Mesenchymal stem cell (in vitro differentiated cells and primary cell): ENCODE measurements around the gene IGFBP2.
A peak's percentile ranks its signal among the peaks of the same experiment; 100 is the strongest.

ENCODE experiments used
- DNase-seq: peaks from one replicate; pipeline ENCODE4 v3.0.0-alpha.2; 2013
- H2AFZ ChIP-seq: one replicate; pipeline ENCODE4 v1.6.1; 2013; ENCODE audit warnings: low read depth, mild to moderate bottlenecking, control low read depth, inconsistent platforms, low read length, moderate library complexity
- H2AK5ac ChIP-seq: 2 replicates; pipeline ENCODE4 v1.6.1; 2013; ENCODE audit warnings: low read length, moderate library complexity, mild to moderate bottlenecking, inconsistent platforms; ENCODE audit not compliant: severe bottlenecking
- H2BK120ac ChIP-seq: one replicate; pipeline ENCODE4 v1.6.1; 2013; ENCODE audit warnings: low read depth, mild to moderate bottlenecking, inconsistent platforms, low read length, moderate library complexity
- H2BK12ac ChIP-seq, 2 experiments: one replicate each; pipeline ENCODE4 v1.6.1; 2013; ENCODE audit warnings: inconsistent platforms in 2 of 2, low read length in 2 of 2, mild to moderate bottlenecking in 2 of 2, moderate library complexity in 2 of 2, control low read depth in 1 of 2
- H2BK15ac ChIP-seq: one replicate; pipeline ENCODE4 v1.6.1; 2013; ENCODE audit warnings: mild to moderate bottlenecking, low read depth, inconsistent platforms; ENCODE audit not compliant: poor library complexity, severe bottlenecking
- H2BK5ac ChIP-seq: 2 replicates; pipeline ENCODE4 v1.6.1; 2013; ENCODE audit warnings: low read depth, mild to moderate bottlenecking, low read length, control low read depth, inconsistent platforms; ENCODE audit not compliant: poor library complexity, severe bottlenecking
- H3K14ac ChIP-seq, 2 experiments: one replicate each; pipeline ENCODE4 v1.6.1; 2013; ENCODE audit warnings: inconsistent platforms in 2 of 2, low read length in 2 of 2, control low read depth in 1 of 2, mild to moderate bottlenecking in 1 of 2, moderate library complexity in 1 of 2
- H3K18ac ChIP-seq, 2 experiments: one replicate each; pipeline ENCODE4 v1.6.1; 2013; ENCODE audit warnings: inconsistent platforms in 2 of 2, low read length in 2 of 2, control low read depth in 1 of 2, low read depth in 1 of 2, mild to moderate bottlenecking in 1 of 2
- H3K23ac ChIP-seq, 2 experiments: one replicate each; pipeline ENCODE4 v1.6.1; 2013; ENCODE audit warnings: inconsistent platforms in 2 of 2, low read length in 2 of 2, mild to moderate bottlenecking in 2 of 2, moderate library complexity in 2 of 2, control low read depth in 1 of 2
- H3K27ac ChIP-seq: 2 replicates; pipeline ENCODE4 v1.5.1; 2013; ENCODE audit warnings: mild to moderate bottlenecking, moderate library complexity, low read length, control low read depth, inconsistent platforms; ENCODE audit not compliant: poor library complexity, severe bottlenecking
- H3K27me3 ChIP-seq, 2 experiments: 2 replicates each; pipeline versions ENCODE4 v1.6.1 to v1.7.0; 2013; ENCODE audit warnings: low read length in 2 of 2, mild to moderate bottlenecking in 2 of 2, moderate library complexity in 2 of 2, control low read depth in 1 of 2, inconsistent platforms in 1 of 2; ENCODE audit not compliant: control insufficient read depth in 1 of 2, insufficient read depth in 1 of 2
- H3K36me3 ChIP-seq, 2 experiments: 2 replicates each; pipeline versions ENCODE4 v1.6.1 to v1.7.0; 2013; ENCODE audit warnings: low read length in 2 of 2, control low read depth in 1 of 2, inconsistent platforms in 1 of 2, low read depth in 1 of 2, mild to moderate bottlenecking in 1 of 2; ENCODE audit not compliant: insufficient read depth in 2 of 2, control insufficient read depth in 1 of 2
- H3K4ac ChIP-seq, 2 experiments: one replicate each; pipeline ENCODE4 v1.6.1; 2013; ENCODE audit warnings: inconsistent platforms in 2 of 2, low read length in 2 of 2, mild to moderate bottlenecking in 2 of 2, moderate library complexity in 2 of 2, control low read depth in 1 of 2, low read depth in 1 of 2
- H3K4me1 ChIP-seq: 2 replicates; pipeline ENCODE4 v1.6.1; 2013; ENCODE audit warnings: low read depth, low read length, control low read depth; ENCODE audit not compliant: control insufficient read depth, insufficient read depth
- H3K4me2 ChIP-seq: 2 replicates; pipeline ENCODE4 v1.6.1; 2013; ENCODE audit warnings: low read length, mild to moderate bottlenecking, inconsistent platforms; ENCODE audit not compliant: poor library complexity, severe bottlenecking
- H3K4me3 ChIP-seq, 2 experiments: 2 replicates each; pipeline versions ENCODE4 v1.5.1 to v1.7.0; 2013; ENCODE audit warnings: low read length in 2 of 2, mild to moderate bottlenecking in 2 of 2, control low read depth in 1 of 2, low read depth in 1 of 2; ENCODE audit not compliant: insufficient read depth in 1 of 2
- H3K79me1 ChIP-seq: replicated peaks from 2 replicates; pipeline ENCODE4 v1.6.1; 2013; ENCODE audit warnings: mild to moderate bottlenecking, control low read depth, low read length, inconsistent platforms; ENCODE audit not compliant: poor library complexity, severe bottlenecking
- H3K9ac ChIP-seq: 2 replicates; pipeline ENCODE4 v1.7.0; 2013; ENCODE audit warnings: mild to moderate bottlenecking, low read length, moderate library complexity
- H3K9me3 ChIP-seq: 2 replicates; pipeline ENCODE4 v1.7.0; 2013; ENCODE audit warnings: mild to moderate bottlenecking, low read length; ENCODE audit not compliant: control insufficient read depth
- H4K8ac ChIP-seq: one replicate; pipeline ENCODE4 v1.6.1; 2013; ENCODE audit warnings: inconsistent platforms, mild to moderate bottlenecking, low read length, moderate library complexity
- H4K91ac ChIP-seq: one replicate; pipeline ENCODE4 v1.6.1; 2013; ENCODE audit warnings: mild to moderate bottlenecking, low read length, inconsistent platforms
- WGBS: methylation state at CpG from one replicate; pipeline ENCODE4 v1.1.7; 2013; ENCODE audit warnings: mixed read lengths; 5-methylcytosine and 5-hydroxymethylcytosine counted together

The IGFBP2 gene

DNA sequence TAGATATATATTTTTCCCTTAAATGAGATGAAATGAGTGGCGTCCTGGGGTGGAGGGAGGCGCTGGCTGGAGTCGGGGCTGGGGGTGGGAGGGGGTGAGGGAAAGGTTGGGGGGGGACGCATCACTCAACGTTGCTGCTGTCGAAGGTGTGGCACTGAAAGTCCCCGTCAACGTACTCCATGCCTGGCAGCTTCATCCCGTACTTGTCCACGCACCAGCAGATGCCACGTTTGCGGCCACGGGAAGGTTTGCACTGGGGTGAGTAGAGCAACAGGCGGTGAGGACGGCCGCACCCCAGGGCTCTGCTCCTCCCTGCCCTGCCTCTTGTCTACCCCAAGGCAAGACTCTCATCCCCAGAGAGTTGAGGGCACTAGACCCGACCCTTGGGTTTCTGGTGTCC lies 43.4 kb downstream of the IGFBP2 start:
- no peak overlapping the region for H3K27ac ChIP-seq
- H2BK120ac ChIP-seq = no peak overlapping the region
- H2AK5ac ChIP-seq = no peak overlapping the region
- no peak overlapping the region for H3K4ac ChIP-seq
- H3K4me1 ChIP-seq = peaks cover 2% of the 10 kb centered on the region
- H3K36me3 ChIP-seq = peaks cover 58 to 89% of the 10 kb centered on the region in 2 experiments
- H4K8ac ChIP-seq = no peak overlapping the region
- H3K79me1 ChIP-seq = no peaks in the 10 kb centered on the region
- H2AFZ ChIP-seq = no peak overlapping the region
- H3K23ac ChIP-seq = no peak overlapping the region
- no peaks in the 10 kb centered on the region for H3K27me3 ChIP-seq
- no peak overlapping the region for H3K4me2 ChIP-seq
- H4K91ac ChIP-seq = no peak overlapping the region
- no peak overlapping the region for H3K4me3 ChIP-seq
- no peak overlapping the region for H3K18ac ChIP-seq
- peak overlapping the region; percentile 55 for H2BK15ac ChIP-seq
- no peak for DNase-seq
- no peak overlapping the region for H2BK12ac ChIP-seq
- 93% methylated on average over 16 of the region's 17 CpGs for WGBS
- no peak overlapping the region for H2BK5ac ChIP-seq
- no peak overlapping the region for H3K9ac ChIP-seq
- no peaks in the 10 kb centered on the region for H3K9me3 ChIP-seq
- H3K14ac ChIP-seq = no peak overlapping the region

DNA sequence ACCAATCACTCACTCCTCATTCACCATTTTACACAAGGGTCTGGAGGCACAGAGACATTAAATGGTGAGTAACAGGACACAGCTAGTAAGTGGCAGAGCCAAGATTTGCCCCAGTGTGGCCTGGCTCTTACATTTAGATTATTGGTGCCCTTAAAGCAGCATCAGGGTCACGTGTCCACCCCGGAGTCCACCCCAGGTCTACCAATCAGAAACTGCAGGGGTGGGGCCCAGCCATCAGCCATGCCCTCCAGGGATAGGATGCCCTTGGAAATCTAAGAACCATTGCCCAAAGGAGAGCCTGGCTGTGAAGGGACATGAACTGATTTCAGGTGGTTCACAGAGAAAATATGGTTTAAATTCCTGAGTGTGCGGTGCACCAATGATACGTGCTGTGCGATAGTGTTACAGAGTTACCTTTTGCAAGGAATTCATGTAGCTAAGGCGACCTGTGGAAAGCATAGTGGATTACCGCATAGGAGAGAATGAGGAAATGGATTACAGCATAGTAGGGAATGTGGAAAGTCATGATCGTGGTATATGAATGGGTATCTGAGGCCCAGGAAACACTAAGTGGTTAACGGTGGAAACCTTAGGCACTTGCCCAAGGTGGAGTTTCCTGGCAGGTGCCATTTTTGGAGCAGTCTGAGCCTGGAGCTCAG lies 44.3 kb downstream of the IGFBP2 start:
- H3K4ac ChIP-seq = no peak overlapping the region
- no peak overlapping the region for H2BK5ac ChIP-seq
- no peak overlapping the region for H3K27ac ChIP-seq
- no peaks in the 10 kb centered on the region for H3K79me1 ChIP-seq
- no peak overlapping the region for H4K8ac ChIP-seq
- no peak overlapping the region for H2BK15ac ChIP-seq
- WGBS = 94% methylated on average over 9 of the region's 9 CpGs
- no peak overlapping the region for H3K14ac ChIP-seq
- H3K9me3 ChIP-seq = no peaks in the 10 kb centered on the region
- no peak overlapping the region for H3K23ac ChIP-seq
- no peak overlapping the region for H2BK12ac ChIP-seq
- no peak overlapping the region for H2AFZ ChIP-seq
- no peak overlapping the region for H4K91ac ChIP-seq
- peaks cover 4% of the 10 kb centered on the region for H3K4me1 ChIP-seq
- no peak overlapping the region for H2BK120ac ChIP-seq
- H3K36me3 ChIP-seq = peaks cover 58 to 95% of the 10 kb centered on the region in 2 experiments
- H3K9ac ChIP-seq = peak overlapping the region; percentile 5
- DNase-seq = no peak
- no peak overlapping the region for H3K4me3 ChIP-seq
- no peak overlapping the region for H2AK5ac ChIP-seq
- H3K18ac ChIP-seq = no peak overlapping the region
- no peak overlapping the region for H3K4me2 ChIP-seq
- H3K27me3 ChIP-seq = no peaks in the 10 kb centered on the region

DNA sequence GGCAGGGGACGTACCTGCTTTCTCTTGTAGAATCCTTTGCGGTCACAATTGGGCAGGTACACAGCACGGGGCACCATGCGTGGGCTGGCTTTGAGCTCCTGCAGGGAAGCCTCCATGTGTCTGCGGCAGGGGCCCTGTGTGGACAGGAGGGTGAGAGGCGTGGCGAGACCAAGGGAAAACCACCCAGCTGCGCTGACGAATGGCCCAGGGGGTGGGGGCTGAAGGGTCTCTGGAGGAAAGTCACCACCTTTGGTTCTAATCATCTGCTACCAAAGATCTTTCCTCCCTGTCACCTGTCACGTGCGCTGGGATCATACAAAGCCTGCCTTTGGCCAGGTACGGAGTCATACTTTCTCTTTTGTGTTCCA lies 44.9 kb downstream of the IGFBP2 start:
- Histone ChIP-seq H3K4me1 (peaks cover 4% of the 10 kb centered on the region), H3K4me2 (no peak overlapping the region), H3K27ac (no peak overlapping the region), H3K9ac (no peak overlapping the region), H3K79me1 (no peaks in the 10 kb centered on the region), H3K4me3 (no peak overlapping the region), H3K18ac (no peak overlapping the region), H2BK15ac (no peak overlapping the region), H3K4ac (no peak overlapping the region), H2BK12ac (no peak overlapping the region), H3K36me3 (peaks cover 55 to 93% of the 10 kb centered on the region in 2 experiments), H3K27me3 (no peaks in the 10 kb centered on the region), H3K23ac (no peak overlapping the region), H3K9me3 (no peaks in the 10 kb centered on the region), H4K91ac (no peak overlapping the region), H3K14ac (no peak overlapping the region), H2AFZ (no peak overlapping the region), H2AK5ac (no peak overlapping the region), H4K8ac (no peak overlapping the region), H2BK120ac (no peak overlapping the region), H2BK5ac (no peak overlapping the region)
- no peak for DNase-seq
- WGBS = 97% methylated on average over 12 of the region's 12 CpGs

DNA sequence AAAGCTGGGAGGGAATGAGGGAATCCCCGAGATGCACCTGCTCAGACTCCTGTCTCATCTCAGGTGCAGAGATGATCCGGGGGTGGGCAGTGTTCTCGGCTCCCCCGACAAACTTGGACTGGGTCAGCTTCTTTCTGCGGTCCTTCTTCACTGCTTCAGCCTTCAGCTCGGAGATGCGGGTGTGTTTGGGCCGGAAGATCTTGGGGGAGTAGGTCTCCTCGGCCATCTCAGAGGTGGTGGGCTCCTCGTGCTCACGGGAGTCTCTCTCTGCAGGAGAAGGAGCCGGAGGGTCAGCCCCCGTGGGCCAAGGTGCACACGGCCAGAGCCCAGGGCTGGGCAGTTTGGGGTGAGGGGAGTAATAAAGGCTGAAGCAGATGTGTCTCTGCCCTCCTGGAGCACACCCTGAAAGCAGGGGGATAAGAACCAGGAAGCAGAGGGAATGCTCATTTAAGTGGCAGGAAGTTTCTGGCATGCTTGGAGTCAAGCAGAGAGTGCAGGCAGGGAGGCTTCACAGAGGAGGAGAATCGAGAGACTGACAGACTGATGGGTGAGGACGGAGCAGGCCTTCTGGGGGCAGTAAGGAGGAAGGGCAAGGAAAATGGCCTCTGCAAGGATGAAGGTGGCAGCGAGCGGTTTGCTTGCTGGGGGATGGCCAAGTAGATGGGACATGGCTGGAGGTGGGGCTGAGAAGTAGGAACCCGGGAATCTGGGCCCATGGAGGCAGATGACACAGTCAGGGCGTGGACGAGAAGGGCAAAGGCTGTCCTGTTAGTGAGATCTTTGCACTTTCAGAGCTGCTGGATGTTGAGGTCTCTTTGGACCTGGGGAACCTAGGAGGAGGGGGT lies 45.8 kb downstream of the IGFBP2 start:
- H3K27me3 ChIP-seq = no peaks in the 10 kb centered on the region
- no peak overlapping the region for H3K4me3 ChIP-seq
- no peak overlapping the region for H4K91ac ChIP-seq
- H3K27ac ChIP-seq = no peak overlapping the region
- H2BK120ac ChIP-seq = peak overlapping the region; percentile 71
- no peak overlapping the region for H2BK5ac ChIP-seq
- peak overlapping the region; percentile 76 for H4K8ac ChIP-seq
- DNase-seq = no peak
- no peaks in the 10 kb centered on the region for H3K79me1 ChIP-seq
- no peak overlapping the region for H3K23ac ChIP-seq
- peaks cover 7% of the 10 kb centered on the region for H3K4me1 ChIP-seq
- H3K4ac ChIP-seq = peak overlapping the region in 1 of 2 experiments; percentile 27
- H3K4me2 ChIP-seq = no peak overlapping the region
- WGBS = 87% methylated on average over 21 of the region's 21 CpGs
- peak overlapping the region in 1 of 2 experiments; percentile 45 for H2BK12ac ChIP-seq
- H2BK15ac ChIP-seq = peak overlapping the region; percentile 84
- no peaks in the 10 kb centered on the region for H3K9me3 ChIP-seq
- H3K14ac ChIP-seq = no peak overlapping the region
- peak overlapping the region; percentile 0 to 72 for H3K18ac ChIP-seq
- no peak overlapping the region for H2AFZ ChIP-seq
- no peak overlapping the region for H3K9ac ChIP-seq
- H2AK5ac ChIP-seq = no peak overlapping the region
- peaks cover 49 to 90% of the 10 kb centered on the region in 2 experiments for H3K36me3 ChIP-seq
